Osteoblast (primary cell): ENCODE results near the gene IL1F10. TPM values are rescaled to one million over a fixed set of nuclear protein-coding genes. Genes with fewer than 3 reads are reported as not detected.

ENCODE experiments used
- DNase-seq: peaks from one replicate; pipeline ENCODE4 v3.0.0; 2011; ENCODE audit warnings: low spot score, mixed read lengths; ENCODE audit not compliant: insufficient read length; ENCODE audit errors: missing footprints
- H2AFZ ChIP-seq: 2 replicates; pipeline ENCODE4 v1.6.0; 2011; ENCODE audit warnings: mild to moderate bottlenecking, low read length
- H3K27ac ChIP-seq: 2 replicates; pipeline ENCODE4 v1.5.1; 2011; ENCODE audit warnings: mild to moderate bottlenecking, low read depth, low read length, moderate library complexity
- H3K27me3 ChIP-seq: 2 replicates; pipeline ENCODE4 v1.6.0; 2012; ENCODE audit warnings: mild to moderate bottlenecking, control low read depth, inconsistent platforms, low read length, moderate library complexity; ENCODE audit not compliant: insufficient read depth
- H3K36me3 ChIP-seq: 2 replicates; pipeline ENCODE4 v1.5.1; 2011; ENCODE audit warnings: mild to moderate bottlenecking, low read length, control low read depth, moderate library complexity; ENCODE audit not compliant: insufficient read depth
- H3K4me1 ChIP-seq: 2 replicates; pipeline ENCODE4 v1.5.1; 2011; ENCODE audit warnings: mild to moderate bottlenecking, low read length, control low read depth, moderate library complexity; ENCODE audit not compliant: insufficient read depth
- H3K4me2 ChIP-seq: 2 replicates; pipeline ENCODE4 v1.6.0; 2011; ENCODE audit warnings: mild to moderate bottlenecking, low read length; ENCODE audit not compliant: insufficient read depth
- H3K4me3 ChIP-seq: fragments of 200-600 bp; sonication (generic); 3 replicates; pipeline ENCODE4 v1.5.1; 2012; ENCODE audit warnings: mild to moderate bottlenecking, low read length, inconsistent platforms; ENCODE audit not compliant: insufficient read depth
- H3K79me2 ChIP-seq: 2 replicates; pipeline ENCODE4 v1.6.0; 2012; ENCODE audit warnings: mild to moderate bottlenecking, low read length, control low read depth, inconsistent platforms; ENCODE audit not compliant: insufficient read depth
- H3K9me3 ChIP-seq: 2 replicates; pipeline ENCODE4 v1.5.1; 2011; ENCODE audit warnings: low read depth, low read length, control low read depth
- H4K20me1 ChIP-seq: 2 replicates; pipeline ENCODE4 v1.6.0; 2012; ENCODE audit warnings: mild to moderate bottlenecking, low read length, control low read depth; ENCODE audit not compliant: insufficient read depth
- total RNA-seq: library from RNA; depleted of rRNA; stranded (reverse); fragments of >200 nt; gene quantifications from 2 replicates; pipeline ENCODE4 v1.2.3, GENCODE V29; 2012
- TF ChIP-seq, protein P1 (sequence below): IDR thresholded peaks from 2 replicates; pipeline ENCODE4 v1.5.1; 2011; ENCODE audit warnings: mild to moderate bottlenecking, low read depth, low read length, moderate library complexity; ENCODE audit errors: extremely low read depth

The IL1F10 gene
- total RNA-seq, 1 donor = not detected

DNA sequence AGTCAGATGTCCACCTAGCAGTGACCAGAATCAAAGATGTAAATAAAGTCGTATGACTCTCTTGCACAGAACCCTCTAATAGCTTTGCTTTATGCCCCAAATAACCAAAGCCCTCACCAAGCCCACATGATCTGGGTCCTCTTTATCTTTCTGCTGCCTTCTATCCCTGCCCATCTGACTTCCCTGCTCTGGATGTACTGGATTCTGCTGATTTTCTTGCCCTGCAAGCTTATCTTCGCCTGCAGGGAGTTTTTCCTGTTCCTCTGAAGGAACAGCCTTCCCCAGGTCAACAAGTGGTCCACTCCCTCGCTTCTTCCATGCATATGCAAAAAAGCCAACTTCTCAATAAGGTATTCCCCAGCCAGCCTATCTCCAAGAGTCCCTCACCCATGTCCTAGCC is 33.8 kb upstream of the IL1F10 start:
- no peak for DNase-seq
- no peaks in the 10 kb centered on the region for H3K79me2 ChIP-seq
- H3K36me3 ChIP-seq = no peaks in the 10 kb centered on the region
- no peak overlapping the region for H3K4me2 ChIP-seq
- H3K4me1 ChIP-seq = no peaks in the 10 kb centered on the region
- H3K4me3 ChIP-seq = no peak overlapping the region
- no peaks in the 10 kb centered on the region for H3K9me3 ChIP-seq
- TF ChIP-seq, protein P1, sequence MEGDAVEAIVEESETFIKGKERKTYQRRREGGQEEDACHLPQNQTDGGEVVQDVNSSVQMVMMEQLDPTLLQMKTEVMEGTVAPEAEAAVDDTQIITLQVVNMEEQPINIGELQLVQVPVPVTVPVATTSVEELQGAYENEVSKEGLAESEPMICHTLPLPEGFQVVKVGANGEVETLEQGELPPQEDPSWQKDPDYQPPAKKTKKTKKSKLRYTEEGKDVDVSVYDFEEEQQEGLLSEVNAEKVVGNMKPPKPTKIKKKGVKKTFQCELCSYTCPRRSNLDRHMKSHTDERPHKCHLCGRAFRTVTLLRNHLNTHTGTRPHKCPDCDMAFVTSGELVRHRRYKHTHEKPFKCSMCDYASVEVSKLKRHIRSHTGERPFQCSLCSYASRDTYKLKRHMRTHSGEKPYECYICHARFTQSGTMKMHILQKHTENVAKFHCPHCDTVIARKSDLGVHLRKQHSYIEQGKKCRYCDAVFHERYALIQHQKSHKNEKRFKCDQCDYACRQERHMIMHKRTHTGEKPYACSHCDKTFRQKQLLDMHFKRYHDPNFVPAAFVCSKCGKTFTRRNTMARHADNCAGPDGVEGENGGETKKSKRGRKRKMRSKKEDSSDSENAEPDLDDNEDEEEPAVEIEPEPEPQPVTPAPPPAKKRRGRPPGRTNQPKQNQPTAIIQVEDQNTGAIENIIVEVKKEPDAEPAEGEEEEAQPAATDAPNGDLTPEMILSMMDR = no peak
- peaks cover 50% of the 10 kb centered on the region for H3K27me3 ChIP-seq
- H2AFZ ChIP-seq = no peak overlapping the region
- H3K27ac ChIP-seq = no peak overlapping the region
- no peaks in the 10 kb centered on the region for H4K20me1 ChIP-seq

DNA sequence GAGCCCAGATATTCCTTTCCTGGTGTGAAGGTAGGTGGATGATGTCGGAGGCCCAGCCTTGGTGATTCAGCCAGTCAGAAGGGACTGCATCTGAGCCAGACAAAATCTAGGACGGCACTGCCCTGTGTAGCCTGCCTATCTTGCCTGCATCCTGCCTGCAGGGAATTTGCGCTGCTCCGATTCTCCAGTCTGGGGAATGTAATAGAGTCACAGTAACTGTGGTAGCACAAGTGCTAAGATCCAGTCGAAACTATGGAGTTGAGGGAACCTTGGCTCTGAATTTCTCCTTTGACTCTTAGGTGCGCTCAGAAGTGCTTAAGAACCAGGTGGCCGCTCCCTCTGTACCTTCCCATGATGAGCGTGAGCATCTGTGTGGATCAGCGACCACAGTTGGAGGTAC is 31.0 kb upstream of the IL1F10 start:
- no peak overlapping the region for H3K4me3 ChIP-seq
- H3K36me3 ChIP-seq = no peaks in the 10 kb centered on the region
- H4K20me1 ChIP-seq = no peaks in the 10 kb centered on the region
- no peak for DNase-seq
- no peak overlapping the region for H3K27ac ChIP-seq
- no peaks in the 10 kb centered on the region for H3K4me1 ChIP-seq
- TF ChIP-seq, protein P1 = no peak
- H3K9me3 ChIP-seq = no peaks in the 10 kb centered on the region
- no peaks in the 10 kb centered on the region for H3K79me2 ChIP-seq
- H2AFZ ChIP-seq = no peak overlapping the region
- peaks cover 48% of the 10 kb centered on the region for H3K27me3 ChIP-seq
- H3K4me2 ChIP-seq = no peak overlapping the region

DNA sequence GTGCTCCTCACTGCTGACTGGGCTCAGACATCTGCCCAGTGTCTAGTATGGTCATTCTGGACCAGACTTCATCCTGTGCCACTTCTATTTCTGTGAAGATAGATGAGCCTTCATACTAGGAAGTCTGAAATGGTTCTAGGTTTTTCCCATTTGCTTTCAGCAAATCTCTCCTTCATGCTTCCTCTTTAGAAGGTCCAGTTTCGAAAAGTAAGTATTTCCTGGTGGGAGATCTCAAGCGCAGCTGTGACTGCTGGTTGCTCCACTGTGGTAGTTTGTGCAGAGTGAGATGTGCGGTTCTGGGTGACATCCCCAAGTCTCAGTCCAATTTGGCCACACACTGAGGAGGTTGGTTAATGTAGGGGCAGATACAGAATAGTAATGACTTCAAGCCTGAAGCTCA is 29.5 kb upstream of the IL1F10 start:
- DNase-seq = no peak
- peaks cover 40% of the 10 kb centered on the region for H3K27me3 ChIP-seq
- TF ChIP-seq, protein P1 = no peak
- H3K36me3 ChIP-seq = no peaks in the 10 kb centered on the region
- no peak overlapping the region for H3K27ac ChIP-seq
- no peak overlapping the region for H3K4me2 ChIP-seq
- H3K9me3 ChIP-seq = no peaks in the 10 kb centered on the region
- H3K4me1 ChIP-seq = no peaks in the 10 kb centered on the region
- H3K4me3 ChIP-seq = no peak overlapping the region
- H3K79me2 ChIP-seq = no peaks in the 10 kb centered on the region
- no peak overlapping the region for H2AFZ ChIP-seq
- no peaks in the 10 kb centered on the region for H4K20me1 ChIP-seq

DNA sequence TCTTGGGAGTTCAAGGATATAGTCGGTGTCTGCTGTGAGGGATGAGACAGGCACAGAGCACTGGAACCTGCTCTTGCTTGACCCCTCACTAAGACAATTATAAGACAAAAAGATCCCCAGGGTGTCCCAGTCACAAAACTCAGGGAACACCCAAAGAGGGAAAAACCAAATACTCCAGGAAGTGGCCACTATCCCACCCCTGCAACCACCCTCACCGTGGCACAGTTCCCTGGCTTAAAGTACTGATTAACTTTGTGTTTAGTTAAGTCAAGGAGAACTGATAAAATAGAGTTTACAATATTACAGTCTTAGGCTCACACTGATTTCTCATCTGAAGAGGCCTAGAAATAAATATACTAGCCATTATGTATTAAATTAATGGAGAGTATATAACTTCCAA is 28.6 kb upstream of the IL1F10 start:
- Histone ChIP-seq H3K9me3 (no peaks in the 10 kb centered on the region), H3K4me3 (no peak overlapping the region), H2AFZ (no peak overlapping the region), H3K36me3 (no peaks in the 10 kb centered on the region), H3K4me2 (no peak overlapping the region), H3K27me3 (peaks cover 43% of the 10 kb centered on the region), H3K79me2 (no peaks in the 10 kb centered on the region), H3K27ac (no peak overlapping the region), H3K4me1 (no peaks in the 10 kb centered on the region), H4K20me1 (no peaks in the 10 kb centered on the region)
- TF ChIP-seq, protein P1 = no peak
- no peak for DNase-seq
